ENCODE data around the gene LYPD6.

- TF ChIP-seq NR2F6 (CRISPR knock-in tag; IDR thresholded peaks at IDR 0.05) (no peak), USF1 (CRISPR knock-in tag; IDR thresholded peaks at IDR 0.05) (no peak), MAFK (IDR thresholded peaks at IDR 0.05; ENCODE audit: low read length) (no peak), E2F6 (IDR thresholded peaks at IDR 0.05; ENCODE audit: borderline replicate concordance in 1 of 2, extremely low read depth in 1 of 2, insufficient read depth in 1 of 2, insufficient read length in 1 of 2, low read depth in 1 of 2, low read length in 1 of 2, poor library complexity in 1 of 2, severe bottlenecking in 1 of 2) (no peak), RAD21 (CRISPR knock-in tag; conservative IDR thresholded peaks at IDR 0.05 in 1 of 2, IDR thresholded peaks at IDR 0.05 in 1 of 2) (no peak)
Measured at GRCh38 chr2:149415086-149415485, 84.7 kb downstream of the LYPD6 start.
